AG20443 (cell line): Measurements from ENCODE around the gene SCN2B.
A peak's percentile ranks its signal among the peaks of the same experiment; 100 is the strongest.

Experiments used
- DNase-seq: peaks from one replicate; pipeline ENCODE4 v3.0.0; 2012; ENCODE audit warnings: low spot score, mixed read lengths

Gene SCN2B

GRCh38 chr11:118174006-118174567 is 2.4 kb downstream of the SCN2B start:
- DNase-seq, result no peak

DNA sequence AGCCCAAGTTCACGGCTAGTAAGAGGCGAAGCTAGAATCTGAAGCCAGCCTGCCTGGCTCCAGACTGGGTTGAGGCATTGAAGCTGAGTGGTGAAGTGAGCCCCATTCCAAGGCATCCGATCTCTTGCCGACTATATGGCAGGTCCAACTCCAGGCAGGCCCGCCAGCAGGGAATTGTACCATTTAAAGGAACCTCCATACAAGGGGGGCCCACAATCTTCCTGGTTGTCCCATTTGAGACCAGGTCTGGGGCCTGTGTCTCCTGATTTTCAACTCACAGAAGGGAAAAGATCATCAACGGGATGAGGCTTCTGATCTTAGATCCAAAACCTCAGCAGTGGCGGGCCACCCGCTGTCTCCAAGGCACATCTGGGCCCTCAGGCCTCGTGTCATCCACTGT is 4.1 kb downstream of the SCN2B start:
- no peak for DNase-seq

DNA sequence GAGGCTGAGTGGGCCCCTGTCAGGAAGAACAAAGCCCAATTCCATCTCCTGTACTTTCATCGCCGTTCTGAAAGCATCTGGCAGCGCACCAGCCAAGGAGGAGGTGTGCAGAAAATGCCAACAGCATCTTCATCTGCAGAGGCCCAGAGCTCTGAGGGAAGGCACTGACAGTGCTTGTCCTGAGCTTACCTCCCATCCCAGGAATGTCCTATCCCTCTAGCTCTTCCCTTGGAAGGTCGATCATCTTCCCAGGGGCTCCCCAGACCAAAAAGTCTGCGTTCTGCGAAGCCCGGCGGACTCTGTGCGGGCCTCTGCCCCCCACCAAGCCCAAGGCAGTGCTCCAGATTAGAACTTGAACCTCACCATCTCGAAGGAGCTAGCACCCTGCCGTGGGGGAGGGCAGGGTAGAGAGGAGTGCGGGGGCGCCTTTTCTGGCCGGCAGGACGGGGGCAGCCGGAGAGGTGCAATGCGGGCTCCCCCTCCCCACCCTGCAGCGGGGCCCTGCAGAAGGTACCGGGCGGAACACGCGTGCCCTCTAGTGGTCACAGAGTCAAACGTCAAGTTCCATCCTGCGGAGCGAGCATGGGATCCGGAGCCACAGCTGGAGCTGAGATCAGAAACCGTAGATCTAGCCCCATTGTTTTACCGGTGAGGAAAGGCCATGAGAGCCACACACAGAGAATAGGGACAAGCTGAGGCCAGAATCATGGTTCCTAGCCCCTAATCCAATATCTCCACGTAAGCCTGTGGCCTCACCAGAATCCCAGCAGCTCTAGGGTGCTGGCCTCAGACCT is 5.0 kb downstream of the SCN2B start:
- DNase-seq, result peak; percentile 90

GRCh38 chr11:118170882-118171268 is 5.6 kb downstream of the SCN2B start:
- no peak for DNase-seq

GRCh38 chr11:118170231-118170630 is 6.2 kb downstream of the SCN2B start:
- no peak for DNase-seq

- no peak for DNase-seq
Measured at GRCh38 chr11:118169300-118170140, 6.9 kb downstream of the SCN2B start.

- DNase-seq, result no peak
Measured at GRCh38 chr11:118168751-118169150, 7.7 kb downstream of the SCN2B start.

GRCh38 chr11:118168316-118168715 is 8.1 kb downstream of the SCN2B start:
- DNase-seq, result no peak

DNA sequence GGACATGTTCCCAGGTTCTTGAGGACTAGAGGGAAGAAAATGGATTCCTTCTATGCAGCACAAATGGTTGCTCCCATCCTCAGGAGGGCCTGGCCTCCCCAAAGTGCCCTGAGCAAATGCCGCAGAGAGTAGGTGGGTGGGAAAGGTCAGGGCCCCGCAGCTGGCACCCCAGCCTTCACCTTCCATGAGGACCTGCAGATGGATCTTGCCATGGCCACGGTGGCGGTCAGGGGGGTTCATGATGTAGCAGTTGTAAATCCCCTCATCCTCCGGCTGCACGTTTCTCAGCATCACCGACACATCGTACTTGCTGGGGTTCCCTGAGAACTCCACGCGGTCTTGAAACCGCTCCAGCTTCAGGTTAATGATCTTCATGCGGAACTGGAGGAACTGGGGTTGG is 8.5 kb downstream of the SCN2B start:
- no peak for DNase-seq

GRCh38 chr11:118167253-118167652 is 9.2 kb downstream of the SCN2B start:
- no peak for DNase-seq

GRCh38 chr11:118166641-118167040 is 9.8 kb downstream of the SCN2B start:
- no peak for DNase-seq

- DNase-seq, result no peak
Measured at GRCh38 chr11:118164885-118165284, 11.6 kb downstream of the SCN2B start.

DNA sequence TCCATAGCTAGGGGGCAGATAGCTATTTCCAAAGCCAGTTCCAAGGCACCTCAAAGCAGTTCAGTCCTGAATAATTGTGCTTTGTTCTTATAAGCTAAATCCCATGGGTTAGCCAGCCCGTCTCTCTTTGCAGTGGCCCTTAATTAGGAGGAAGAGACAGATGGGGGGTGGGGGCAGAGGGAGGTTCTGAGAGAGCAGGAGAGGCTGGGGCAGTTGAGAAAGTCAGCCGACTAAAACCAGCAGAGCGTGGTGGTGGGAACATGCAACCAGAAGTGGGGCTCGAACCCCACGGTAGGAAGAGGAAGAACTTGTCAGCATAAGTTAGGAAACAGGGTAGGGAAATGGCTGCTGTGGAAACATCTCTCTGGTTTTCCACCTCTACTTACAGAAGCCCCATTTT is 12.9 kb downstream of the SCN2B start:
- DNase-seq, result no peak

DNA sequence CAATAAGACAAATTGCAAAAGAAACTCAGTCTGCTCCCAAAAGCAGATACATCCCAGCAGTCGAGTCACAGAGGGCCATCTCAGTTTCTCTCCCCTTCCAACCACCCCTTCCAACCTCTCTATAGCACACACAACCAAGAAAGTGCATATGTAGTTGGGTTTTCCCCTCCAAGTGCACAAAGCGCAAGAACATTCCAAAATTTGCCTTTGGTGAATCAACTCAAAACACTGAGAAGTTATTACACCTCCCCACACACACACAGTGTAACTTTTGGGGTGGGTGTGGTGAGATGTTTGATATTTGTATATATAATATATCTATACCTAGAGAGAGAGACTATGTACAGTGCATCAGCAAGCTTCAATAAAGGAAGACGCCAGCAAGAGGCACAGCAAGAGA is 13.6 kb downstream of the SCN2B start:
- DNase-seq, result no peak

- DNase-seq, result no peak
Measured at GRCh38 chr11:118161786-118162185, 14.7 kb downstream of the SCN2B start.

DNA sequence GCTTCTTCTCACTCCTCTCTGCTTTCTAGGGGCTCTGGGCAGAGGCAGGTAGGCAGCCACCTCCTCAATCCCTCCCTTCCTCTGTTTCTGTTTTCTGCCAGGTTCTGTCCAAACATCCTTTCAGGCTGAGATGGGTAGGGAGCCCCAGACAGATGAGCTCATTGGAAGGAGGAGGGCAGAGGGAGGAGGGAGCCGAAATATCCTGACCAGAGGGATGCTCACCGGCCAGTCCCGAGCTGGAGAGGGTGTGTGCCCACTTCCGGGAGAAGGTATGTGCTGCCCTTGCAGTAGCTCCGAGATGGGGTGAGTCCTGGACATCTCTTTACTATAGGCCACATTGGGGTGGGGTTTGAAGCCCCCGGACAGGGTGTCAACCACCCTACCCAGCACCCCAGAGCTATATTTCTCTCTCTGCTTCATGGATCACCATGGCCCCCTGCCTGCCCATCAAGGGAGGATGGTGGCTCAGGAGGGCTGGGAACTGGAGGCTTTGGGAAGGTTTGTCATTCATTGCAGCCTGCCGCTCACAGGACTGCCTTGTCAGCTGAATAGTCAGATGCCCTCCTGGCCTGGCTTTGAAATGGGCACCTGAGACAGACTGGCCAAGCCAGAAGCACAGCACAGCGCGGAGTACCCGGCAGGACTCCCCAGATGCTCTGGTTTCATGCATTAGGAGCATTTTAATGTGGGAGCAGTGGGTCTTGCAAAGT is 19.1 kb downstream of the SCN2B start:
- no peak for DNase-seq

DNA sequence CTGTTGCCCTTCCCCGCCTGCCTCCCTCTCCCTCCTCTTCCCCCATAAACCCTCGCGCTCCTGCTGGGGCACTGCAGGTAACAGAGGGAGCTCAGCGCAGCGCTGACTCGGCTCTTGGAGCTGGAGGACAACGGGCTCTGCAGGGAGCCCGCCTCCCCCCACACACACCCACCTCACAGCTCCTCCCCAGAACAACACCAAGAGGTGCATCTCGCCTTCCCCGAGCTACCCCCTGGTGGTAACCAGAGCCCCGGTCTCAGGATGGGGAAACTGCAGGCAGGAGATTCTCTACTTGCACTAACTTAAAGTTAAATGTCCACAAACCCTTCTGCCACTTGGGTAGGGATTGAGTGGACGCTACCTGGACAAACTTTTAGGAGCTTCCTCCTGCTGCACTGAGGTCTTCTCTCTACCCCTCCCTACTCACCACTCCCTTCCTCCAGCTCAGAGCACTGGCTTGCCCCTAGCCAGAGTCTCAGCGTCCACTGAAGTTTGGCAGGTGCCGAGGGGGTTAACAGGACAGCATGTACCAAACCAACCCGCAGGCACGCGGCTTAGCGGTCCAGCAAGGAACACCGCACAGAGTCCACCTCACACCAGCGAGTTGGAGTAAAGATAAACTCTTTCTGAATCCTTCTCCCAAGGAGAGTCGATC is 19.8 kb downstream of the SCN2B start:
- no peak for DNase-seq

- no peak for DNase-seq
Measured at GRCh38 chr11:118155776-118156530, 20.5 kb downstream of the SCN2B start.

- DNase-seq, result no peak
Measured at GRCh38 chr11:118154641-118155040, 21.8 kb downstream of the SCN2B start.

DNA sequence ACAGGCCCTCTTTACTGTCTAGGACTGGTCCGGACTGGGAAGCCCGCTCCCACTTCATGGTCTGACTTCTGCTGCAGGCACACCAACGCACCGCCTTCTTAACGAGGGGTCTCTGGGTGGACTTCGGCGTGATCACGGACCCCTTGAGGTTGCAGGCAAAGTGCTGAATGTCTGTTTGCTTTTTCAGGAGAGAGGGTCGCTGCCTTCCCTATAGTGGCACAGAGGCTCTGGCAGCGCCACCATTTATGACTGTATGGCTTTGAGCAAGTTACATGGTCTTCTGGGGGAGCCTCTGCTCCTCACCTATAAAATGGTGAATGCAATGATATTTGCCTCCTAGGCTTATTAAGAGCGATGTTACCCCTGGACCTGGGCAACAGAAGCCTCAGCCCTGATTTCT is 22.5 kb downstream of the SCN2B start:
- no peak for DNase-seq

DNA sequence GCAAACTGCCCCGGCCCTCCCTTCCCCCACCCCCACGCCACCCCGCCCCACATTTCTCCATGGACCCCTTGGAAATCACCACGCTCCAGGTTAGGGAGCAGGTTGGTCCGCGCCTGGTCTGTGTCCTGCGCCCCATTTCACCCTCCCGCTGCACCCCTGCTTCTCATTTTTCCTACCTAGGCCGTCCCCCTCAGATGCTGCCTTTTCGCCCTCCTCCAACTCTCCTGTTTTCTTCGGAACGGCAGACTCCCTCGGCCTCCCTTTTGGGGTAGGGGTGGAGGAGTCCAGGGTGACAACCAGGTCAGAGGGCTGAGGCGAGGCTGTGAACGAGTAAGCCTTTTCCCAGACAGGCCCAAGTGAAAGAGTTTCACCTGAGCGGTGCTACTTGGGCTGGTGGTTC is 22.9 kb downstream of the SCN2B start:
- no peak for DNase-seq
